Gastrocnemius medialis (tissue), 4 donors: Measurements from ENCODE around the gene MCU. TPM values are rescaled to one million over a fixed set of nuclear protein-coding genes. Genes with fewer than 3 reads are reported as not detected.

Source experiments
- ATAC-seq, 2 donors: fragments of 150-250 bp; one replicate each; pipeline ENCODE4 v1.9.1; 2016
- DNase-seq, 2 donors: peaks; one replicate each; pipeline ENCODE4 v3.0.0-alpha.2; 2019
- H3K27ac ChIP-seq, 4 donors: fragments of 200-600 bp; sonication (generic); 1 replicate in 1 of 4; 2 replicates in 3 of 4; pipeline ENCODE4 v1.5.1; 2016 to 2018; ENCODE audit warnings: mild to moderate bottlenecking in 2 of 4, moderate library complexity in 1 of 4
- H3K27me3 ChIP-seq, 3 donors: fragments of 200-600 bp; sonication (generic) in 2 of 3; 1 replicate in 1 of 3; 2 replicates in 2 of 3; pipeline versions ENCODE4 v1.5.1 to v1.6.0; 2016 to 2019; ENCODE audit warnings: mild to moderate bottlenecking in 1 of 3, moderate library complexity in 1 of 3
- H3K36me3 ChIP-seq, 2 donors: fragments of 200-600 bp; sonication (generic) in 1 of 2; one replicate each; pipeline ENCODE4 v1.5.1; 2017 to 2018
- H3K4me1 ChIP-seq, 2 donors: fragments of 200-600 bp; sonication (generic) in 1 of 2; one replicate each; pipeline ENCODE4 v1.5.1; 2016 to 2017; ENCODE audit warnings: mild to moderate bottlenecking in 2 of 2
- H3K4me3 ChIP-seq, 4 donors: fragments of 200-600 bp; sonication (generic) in 3 of 4; 1 replicate in 1 of 4; 2 replicates in 3 of 4; pipeline ENCODE4 v1.5.1; 2016 to 2019; ENCODE audit warnings: mild to moderate bottlenecking in 2 of 4
- H3K9me3 ChIP-seq, 3 donors: fragments of 200-600 bp; sonication (generic) in 2 of 3; 1 replicate in 1 of 3; 2 replicates in 2 of 3; pipeline ENCODE4 v1.5.1; 2016 to 2019
- CTCF ChIP-seq, 5 experiments: fragments of 450-650 bp in 3 of 5; fragments of 200-600 bp in 2 of 5; sonication (generic) in 2 of 5; IDR thresholded peaks in 4 of 5; conservative IDR thresholded peaks in 1 of 5; 1 replicate in 4 of 5; 2 replicates in 1 of 5; pipeline ENCODE4 v1.5.1; 2016 to 2019; ENCODE audit warnings: antibody characterized with exemption in 5 of 5, mild to moderate bottlenecking in 3 of 5, moderate library complexity in 3 of 5
- POLR2A ChIP-seq, 2 donors: fragments of 450-650 bp; IDR thresholded peaks; one replicate each; pipeline ENCODE4 v1.6.1; 2017; ENCODE audit warnings: antibody characterized with exemption in 2 of 2, mild to moderate bottlenecking in 2 of 2, moderate library complexity in 2 of 2
- in situ Hi-C, 4 donors: fragments of 200-750 bp; cut with MboI; loops; one replicate each; pipeline versions ENCODE4 v1.15.0 to v1.8.0; 2017; ENCODE audit warnings: low sequenced_read_pairs in 4 of 4
- intact Hi-C: fragments of 100-400 bp; cut with DNase I; formaldehyde crosslinking; loops from one replicate; pipeline ENCODE4 v1.15.1; 2023; ENCODE audit warnings: low total_unique reads
- total RNA-seq, 4 donors: library from RNA; depleted of rRNA; stranded (reverse); fragments of >200 nt; gene quantifications; one replicate each; pipeline versions ENCODE4 v1.1.0 to v1.2.3, GENCODE V29; 2016

MCU gene
- total RNA-seq, 4 donors from 2014 or later: 25.1 to 61.3 (median 49.0) TPM

- Histone ChIP-seq H3K4me3 (no peak overlapping the region), H3K9me3 (no peaks in the 10 kb centered on the region), H3K27me3 (no peaks in the 10 kb centered on the region), H3K4me1 (peaks cover 36 to 46% of the 10 kb centered on the region in 2 donors), H3K36me3 (no peaks in the 10 kb centered on the region), H3K27ac (peak overlapping the region in 3 of 4 donors; percentile 39 to 50 (median 45))
- ATAC-seq (no peak), DNase-seq (no peak)
- intact Hi-C loops (no loop called here), in situ Hi-C loops (loop anchor here in 1 of 4 donors (10.0 kb wide), 1 partner anchor 120 kb away; no protein-coding TSS in a partner anchor)
- TF ChIP-seq POLR2A (IDR thresholded peaks at IDR 0.05) (no peak), CTCF (IDR thresholded peaks at IDR 0.05 in 4 of 5, conservative IDR thresholded peaks at IDR 0.05 in 1 of 5) (no peak)
These were observed 133.2 kb downstream of the MCU start for GRCh38 chr10:72825163-72825562.

- no peaks in the 10 kb centered on the region for H3K36me3 ChIP-seq
- no peak for ATAC-seq
- no peak for DNase-seq
These were observed 134.4 kb downstream of the MCU start for GRCh38 chr10:72826346-72826745.

GRCh38 chr10:72828294-72828693 lies 136.4 kb downstream of the MCU start:
- intact Hi-C loops (no loop called here), in situ Hi-C loops (loop anchor here in 1 of 4 donors (10.0 kb wide), 1 partner anchor 123 kb away; no protein-coding TSS in a partner anchor)
- ATAC-seq (no peak), DNase-seq (no peak)
- Histone ChIP-seq H3K4me1 (peaks cover 62 to 75% of the 10 kb centered on the region in 2 donors), H3K27me3 (no peaks in the 10 kb centered on the region), H3K36me3 (no peaks in the 10 kb centered on the region), H3K27ac (peak overlapping the region in 1 of 4 donors; percentile 6), H3K4me3 (no peak overlapping the region), H3K9me3 (no peaks in the 10 kb centered on the region)
- no peak for TF ChIP-seq CTCF (IDR thresholded peaks at IDR 0.05 in 4 of 5, conservative IDR thresholded peaks at IDR 0.05 in 1 of 5)
- TF ChIP-seq POLR2A (IDR thresholded peaks at IDR 0.05): no peak

More at GRCh38 chr10:72826346-72826745, 134.4 kb downstream of the MCU start:
- intact Hi-C loops: no loop called here
- TF ChIP-seq CTCF (IDR thresholded peaks at IDR 0.05 in 4 of 5, conservative IDR thresholded peaks at IDR 0.05 in 1 of 5) (no peak), POLR2A (IDR thresholded peaks at IDR 0.05) (no peak)
- Histone ChIP-seq H3K4me1 (peaks cover 48 to 56% of the 10 kb centered on the region in 2 donors), H3K4me3 (no peak overlapping the region), H3K27me3 (no peaks in the 10 kb centered on the region), H3K27ac (peak overlapping the region in 3 of 4 donors; percentile 13 to 50 (median 45)), H3K9me3 (no peaks in the 10 kb centered on the region)
- in situ Hi-C loops: loop anchor here in 1 of 4 donors (10.0 kb wide), 1 partner anchor 122 kb away; no protein-coding TSS in a partner anchor

- DNase-seq (no peak), ATAC-seq (no peak)
- H3K4me1 ChIP-seq: peaks cover 65 to 74% of the 10 kb centered on the region in 2 donors
- intact Hi-C loops (loop anchor here (10.0 kb wide), 1 partner anchor 206 kb away; the partner anchor contains the start of gene MICU1), in situ Hi-C loops (loop anchor here (5.0 to 10.0 kb wide), 4 partner anchors 126 to 468 kb away; no protein-coding TSS in a partner anchor)
- H3K27ac ChIP-seq: peak overlapping the region in 2 of 4 donors; percentile 23 to 25
- H3K27me3 ChIP-seq: no peaks in the 10 kb centered on the region
- peaks cover 0 to 7% of the 10 kb centered on the region in 2 donors for H3K36me3 ChIP-seq
- TF ChIP-seq POLR2A (IDR thresholded peaks at IDR 0.05) (no peak), CTCF (IDR thresholded peaks at IDR 0.05 in 4 of 5, conservative IDR thresholded peaks at IDR 0.05 in 1 of 5) (no peak)
- H3K9me3 ChIP-seq: no peaks in the 10 kb centered on the region
- no peak overlapping the region for H3K4me3 ChIP-seq
These were observed 138.7 kb downstream of the MCU start for GRCh38 chr10:72830625-72831024.
